Measurements from ENCODE around the gene GPHN.

The GPHN gene

GRCh38 chr14:67207810-67208209, 699.9 kb downstream of the GPHN start:
- DNase-seq (ENCODE audit: low spot score in 2 of 2) (no peak), ATAC-seq (no peak)
- no peaks in the 10 kb centered on the region for H3K36me3 Mint-ChIP-seq
- no peaks in the 10 kb centered on the region for H3K4me1 Mint-ChIP-seq
- no peaks in the 10 kb centered on the region for H3K9me3 Mint-ChIP-seq
- no peak overlapping the region for H3K4me3 Mint-ChIP-seq
- H3K27ac Mint-ChIP-seq = no peak overlapping the region

GRCh38 chr14:67218126-67218525, 710.2 kb downstream of the GPHN start:
- Mint-ChIP-seq H3K9me3 (no peaks in the 10 kb centered on the region), H3K27ac (no peak overlapping the region), H3K4me3 (no peak overlapping the region), H3K36me3 (no peaks in the 10 kb centered on the region), H3K4me1 (no peaks in the 10 kb centered on the region)
- DNase-seq (ENCODE audit: low spot score in 2 of 2) (no peak), ATAC-seq (peak; percentile 44)

GRCh38 chr14:67221248-67221981, 713.5 kb downstream of the GPHN start:
- Mint-ChIP-seq H3K36me3 (no peaks in the 10 kb centered on the region), H3K27ac (no peak overlapping the region), H3K4me3 (no peak overlapping the region), H3K9me3 (no peaks in the 10 kb centered on the region), H3K4me1 (no peaks in the 10 kb centered on the region)
- DNase-seq (ENCODE audit: low spot score in 2 of 2) = no peak
- ATAC-seq = no peak

- no peaks in the 10 kb centered on the region for H3K9me3 Mint-ChIP-seq
- ATAC-seq = no peak
- no peak for DNase-seq (ENCODE audit: low spot score in 2 of 2)
- H3K36me3 Mint-ChIP-seq = no peaks in the 10 kb centered on the region
- no peak overlapping the region for H3K27ac Mint-ChIP-seq
- H3K4me1 Mint-ChIP-seq = no peaks in the 10 kb centered on the region
- H3K4me3 Mint-ChIP-seq = no peak overlapping the region
Observed at GRCh38 chr14:67221982-67222328, 714.0 kb downstream of the GPHN start.

- H3K9me3 Mint-ChIP-seq = no peaks in the 10 kb centered on the region
Observed at GRCh38 chr14:67225523-67225922, 717.6 kb downstream of the GPHN start.

GRCh38 chr14:67228325-67228984, 720.5 kb downstream of the GPHN start:
- H3K36me3 Mint-ChIP-seq = no peaks in the 10 kb centered on the region
- no peak overlapping the region for H3K4me3 Mint-ChIP-seq
- no peak overlapping the region for H3K27ac Mint-ChIP-seq
- no peaks in the 10 kb centered on the region for H3K4me1 Mint-ChIP-seq
- H3K9me3 Mint-ChIP-seq = no peaks in the 10 kb centered on the region
- DNase-seq (ENCODE audit: low spot score in 2 of 2) (no peak), ATAC-seq (no peak)

More at GRCh38 chr14:67225523-67225922, 717.6 kb downstream of the GPHN start:
- no peaks in the 10 kb centered on the region for H3K36me3 Mint-ChIP-seq
- no peak overlapping the region for H3K27ac Mint-ChIP-seq
- no peak overlapping the region for H3K4me3 Mint-ChIP-seq
- no peaks in the 10 kb centered on the region for H3K4me1 Mint-ChIP-seq
- ATAC-seq (no peak), DNase-seq (ENCODE audit: low spot score in 2 of 2) (no peak)
